Prostate gland (tissue), 2 donors: Measurements from ENCODE around the gene FAM32A. TPM values are rescaled to one million over a fixed set of nuclear protein-coding genes. Genes with fewer than 3 reads are reported as not detected.

Source experiments
- DNase-seq: peaks from one replicate; pipeline ENCODE4 v3.0.0-alpha.2; 2019; ENCODE audit warnings: low spot score
- H3K27ac ChIP-seq, 2 donors: fragments of 200-600 bp; sonication (generic); 2 replicates each; pipeline ENCODE4 v1.5.1; 2017 to 2019
- H3K27me3 ChIP-seq: fragments of 200-600 bp; sonication (generic); replicated peaks from 2 replicates; pipeline ENCODE4 v1.5.1; 2019; ENCODE audit not compliant: insufficient read depth
- H3K36me3 ChIP-seq, 2 donors: fragments of 200-600 bp; sonication (generic); 1 replicate in 1 of 2; 2 replicates in 1 of 2; pipeline versions ENCODE4 v1.5.1 to v1.8.1; 2017 to 2019
- H3K4me1 ChIP-seq: fragments of 200-600 bp; sonication (generic); replicated peaks from 2 replicates; pipeline ENCODE4 v1.5.1; 2019
- H3K4me3 ChIP-seq, 2 donors: fragments of 200-600 bp; sonication (generic); 2 replicates each; pipeline ENCODE4 v1.5.1; 2017 to 2019
- H3K9me3 ChIP-seq: fragments of 200-600 bp; sonication (generic); 2 replicates; pipeline ENCODE4 v1.5.1; 2017
- CTCF ChIP-seq, 4 experiments: fragments of 200-600 bp in 2 of 4; fragments of 450-650 bp in 2 of 4; sonication (generic) in 2 of 4; IDR thresholded peaks; 1 replicate in 3 of 4; 2 replicates in 1 of 4; pipeline ENCODE4 v1.5.1; 2016 to 2019; ENCODE audit warnings: antibody characterized with exemption in 4 of 4, mild to moderate bottlenecking in 2 of 4, moderate library complexity in 2 of 4
- POLR2A ChIP-seq: fragments of 450-650 bp; IDR thresholded peaks from one replicate; pipeline ENCODE4 v1.6.1; 2016; ENCODE audit warnings: antibody characterized with exemption, mild to moderate bottlenecking
- POLR2AphosphoS5 ChIP-seq: sonication (generic); formaldehyde crosslinking; IDR thresholded peaks from one replicate; pipeline ENCODE4 v1.6.1; 2017; ENCODE audit warnings: antibody characterized with exemption
- WGBS: methylation state at CpG from one replicate; pipeline ENCODE4 v1.1.5; 2018; 5-methylcytosine and 5-hydroxymethylcytosine counted together
- intact Hi-C: fragments of 100-400 bp; cut with DNase I; formaldehyde crosslinking; loops from one replicate; pipeline ENCODE4 v1.14.2; 2022
- total RNA-seq, 2 donors: library from RNA; depleted of rRNA; stranded (reverse); fragments of >200 nt; gene quantifications; one replicate each; pipeline ENCODE4 v1.1.0, GENCODE V29; 2016

FAM32A gene
- total RNA-seq, 2 donors from 2014 or later, result 98.1 to 103 TPM

GRCh38 chr19:16222806-16223205, 37.6 kb downstream of the FAM32A start:
- H3K36me3 ChIP-seq, result peaks cover 0 to 10% of the 10 kb centered on the region in 2 donors
- TF ChIP-seq POLR2A (no peak), POLR2AphosphoS5 (no peak), CTCF (IDR thresholded peaks at IDR 0.05) (no peak)
- H3K27ac ChIP-seq, result no peak overlapping the region
- no peak overlapping the region for H3K4me3 ChIP-seq
- H3K27me3 ChIP-seq, result no peaks in the 10 kb centered on the region
- H3K4me1 ChIP-seq, result no peaks in the 10 kb centered on the region
- DNase-seq, result no peak
- intact Hi-C loops, result no loop called here
- WGBS, result 93% methylated on average over 3 of the region's 3 CpGs
- no peaks in the 10 kb centered on the region for H3K9me3 ChIP-seq

- no peaks in the 10 kb centered on the region for H3K27me3 ChIP-seq
- TF ChIP-seq POLR2AphosphoS5 (no peak), POLR2A (no peak)
- H3K4me1 ChIP-seq, result no peaks in the 10 kb centered on the region
- no peak overlapping the region for H3K4me3 ChIP-seq
- WGBS, result 87% methylated on average over 15 of the region's 15 CpGs
- intact Hi-C loops, result no loop called here
- H3K9me3 ChIP-seq, result no peaks in the 10 kb centered on the region
- DNase-seq, result no peak
- peaks cover 3 to 19% of the 10 kb centered on the region in 2 donors for H3K36me3 ChIP-seq
- no peak overlapping the region for H3K27ac ChIP-seq
Measured at GRCh38 chr19:16223746-16224145, 38.5 kb downstream of the FAM32A start.

- no peaks in the 10 kb centered on the region for H3K9me3 ChIP-seq
- H3K27ac ChIP-seq, result no peak overlapping the region
- TF ChIP-seq POLR2A (no peak), POLR2AphosphoS5 (no peak), CTCF (IDR thresholded peaks at IDR 0.05) (no peak)
- no peak for DNase-seq
- H3K4me3 ChIP-seq, result no peak overlapping the region
- WGBS, result 90% methylated on average over 32 of the region's 32 CpGs
- no peaks in the 10 kb centered on the region for H3K4me1 ChIP-seq
- intact Hi-C loops, result no loop called here
- peaks cover 3 to 26% of the 10 kb centered on the region in 2 donors for H3K36me3 ChIP-seq
- H3K27me3 ChIP-seq, result no peaks in the 10 kb centered on the region
Measured at GRCh38 chr19:16224293-16225045, 39.3 kb downstream of the FAM32A start.

GRCh38 chr19:16225279-16226183, 40.3 kb downstream of the FAM32A start:
- Histone ChIP-seq H3K36me3 (peaks cover 3 to 27% of the 10 kb centered on the region in 2 donors), H3K4me3 (no peak overlapping the region)
- WGBS, result 96% methylated on average over 21 of the region's 21 CpGs

More at GRCh38 chr19:16225279-16226183, 40.3 kb downstream of the FAM32A start:
- H3K27me3 ChIP-seq, result no peaks in the 10 kb centered on the region
- DNase-seq, result no peak
- TF ChIP-seq POLR2AphosphoS5 (no peak), CTCF (IDR thresholded peaks at IDR 0.05) (no peak), POLR2A (no peak)
- H3K27ac ChIP-seq, result no peak overlapping the region
- H3K9me3 ChIP-seq, result no peaks in the 10 kb centered on the region
- intact Hi-C loops, result no loop called here
- no peaks in the 10 kb centered on the region for H3K4me1 ChIP-seq
